WERI-Rb-1 (cell line): Measurements from ENCODE around the gene PIEZO1.

Source experiments
- DNase-seq: peaks from one replicate; pipeline ENCODE4 v3.0.0-alpha.2; 2020
- H3K27ac ChIP-seq: fragments of 250-450 bp; sonication (Bioruptor Pico); 2 replicates; pipeline ENCODE4 v1.5.1; 2020; ENCODE audit warnings: mild to moderate bottlenecking, moderate library complexity
- H3K27me3 ChIP-seq: fragments of 250-450 bp; sonication (Bioruptor Pico); 2 replicates; pipeline ENCODE4 v1.5.1; 2021; ENCODE audit warnings: mild to moderate bottlenecking, low read depth, moderate library complexity; ENCODE audit not compliant: insufficient read depth, severe bottlenecking
- H3K36me3 ChIP-seq: fragments of 250-450 bp; sonication (Bioruptor Pico); 2 replicates; pipeline ENCODE4 v1.5.1; 2020; ENCODE audit warnings: mild to moderate bottlenecking, moderate library complexity
- H3K4me3 ChIP-seq: 2 replicates; pipeline ENCODE4 v1.5.1; 2011; ENCODE audit warnings: low read depth, mild to moderate bottlenecking, control low read depth, low read length
- H3K9me3 ChIP-seq: fragments of 250-450 bp; sonication (Bioruptor Pico); 2 replicates; pipeline ENCODE4 v1.5.1; 2021; ENCODE audit warnings: mild to moderate bottlenecking, moderate library complexity; ENCODE audit not compliant: severe bottlenecking
- TF ChIP-seq, protein P1 (sequence below): IDR thresholded peaks from 2 replicates; pipeline ENCODE4 v1.5.1; 2011; ENCODE audit warnings: low read depth, mild to moderate bottlenecking, control low read depth, inconsistent platforms, low read length

PIEZO1 gene

DNA sequence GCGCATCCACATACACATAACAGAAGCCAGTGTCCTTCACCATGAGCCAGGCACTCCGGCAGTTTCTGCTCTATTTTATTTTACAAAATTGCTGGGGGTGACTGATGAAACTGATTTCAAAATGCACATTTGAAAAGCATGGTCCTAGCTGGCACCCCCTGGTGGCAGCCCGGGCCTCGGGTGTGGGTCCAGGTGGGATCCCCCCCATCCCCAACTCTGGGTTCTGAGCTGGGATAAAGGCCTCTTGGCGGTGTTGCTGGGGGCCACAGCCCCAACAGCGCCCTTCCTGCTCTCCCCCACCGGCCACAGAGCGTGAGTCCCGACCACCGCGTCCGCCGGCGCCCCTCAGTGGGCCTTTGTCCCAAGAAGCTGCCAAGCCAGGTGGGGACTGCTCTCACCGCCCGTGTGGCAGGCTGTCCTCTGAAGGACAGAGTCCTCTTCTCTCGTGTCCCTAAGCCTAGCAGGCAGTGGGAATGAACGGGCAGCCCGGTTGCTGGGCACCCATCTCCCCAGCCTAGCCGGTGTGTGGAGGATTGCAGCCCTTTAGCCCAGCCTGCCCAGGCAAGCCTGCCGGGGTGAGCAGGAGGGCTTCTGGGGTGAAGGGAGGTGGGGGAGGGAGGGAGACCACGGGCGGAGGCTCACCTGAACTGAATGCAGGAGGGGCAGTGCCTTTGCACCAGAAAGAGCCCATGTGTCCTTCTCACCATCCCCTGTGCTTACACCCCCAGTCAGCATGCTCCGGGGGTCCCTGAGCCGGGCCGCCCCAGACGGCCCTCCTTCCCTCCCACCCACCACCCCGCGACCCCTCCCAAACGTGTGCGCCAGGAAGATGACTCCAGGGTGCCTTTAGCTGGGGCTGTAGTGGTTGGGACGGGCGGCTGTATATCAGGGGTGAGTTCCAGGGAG, 99.6 kb downstream of the PIEZO1 start:
- TF ChIP-seq, protein P1, sequence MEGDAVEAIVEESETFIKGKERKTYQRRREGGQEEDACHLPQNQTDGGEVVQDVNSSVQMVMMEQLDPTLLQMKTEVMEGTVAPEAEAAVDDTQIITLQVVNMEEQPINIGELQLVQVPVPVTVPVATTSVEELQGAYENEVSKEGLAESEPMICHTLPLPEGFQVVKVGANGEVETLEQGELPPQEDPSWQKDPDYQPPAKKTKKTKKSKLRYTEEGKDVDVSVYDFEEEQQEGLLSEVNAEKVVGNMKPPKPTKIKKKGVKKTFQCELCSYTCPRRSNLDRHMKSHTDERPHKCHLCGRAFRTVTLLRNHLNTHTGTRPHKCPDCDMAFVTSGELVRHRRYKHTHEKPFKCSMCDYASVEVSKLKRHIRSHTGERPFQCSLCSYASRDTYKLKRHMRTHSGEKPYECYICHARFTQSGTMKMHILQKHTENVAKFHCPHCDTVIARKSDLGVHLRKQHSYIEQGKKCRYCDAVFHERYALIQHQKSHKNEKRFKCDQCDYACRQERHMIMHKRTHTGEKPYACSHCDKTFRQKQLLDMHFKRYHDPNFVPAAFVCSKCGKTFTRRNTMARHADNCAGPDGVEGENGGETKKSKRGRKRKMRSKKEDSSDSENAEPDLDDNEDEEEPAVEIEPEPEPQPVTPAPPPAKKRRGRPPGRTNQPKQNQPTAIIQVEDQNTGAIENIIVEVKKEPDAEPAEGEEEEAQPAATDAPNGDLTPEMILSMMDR = peak; percentile 52
- Histone ChIP-seq H3K36me3 (no peaks in the 10 kb centered on the region), H3K9me3 (no peaks in the 10 kb centered on the region), H3K4me3 (peak overlapping the region; percentile 51), H3K27ac (no peak overlapping the region), H3K27me3 (no peaks in the 10 kb centered on the region)
- peak; percentile 31 for DNase-seq

GRCh38 chr16:88684569-88685155, 100.4 kb downstream of the PIEZO1 start:
- Histone ChIP-seq H3K36me3 (no peaks in the 10 kb centered on the region), H3K4me3 (no peak overlapping the region), H3K27ac (no peak overlapping the region), H3K9me3 (no peaks in the 10 kb centered on the region), H3K27me3 (no peaks in the 10 kb centered on the region)
- no peak for DNase-seq
- TF ChIP-seq, protein P1 = no peak

DNA sequence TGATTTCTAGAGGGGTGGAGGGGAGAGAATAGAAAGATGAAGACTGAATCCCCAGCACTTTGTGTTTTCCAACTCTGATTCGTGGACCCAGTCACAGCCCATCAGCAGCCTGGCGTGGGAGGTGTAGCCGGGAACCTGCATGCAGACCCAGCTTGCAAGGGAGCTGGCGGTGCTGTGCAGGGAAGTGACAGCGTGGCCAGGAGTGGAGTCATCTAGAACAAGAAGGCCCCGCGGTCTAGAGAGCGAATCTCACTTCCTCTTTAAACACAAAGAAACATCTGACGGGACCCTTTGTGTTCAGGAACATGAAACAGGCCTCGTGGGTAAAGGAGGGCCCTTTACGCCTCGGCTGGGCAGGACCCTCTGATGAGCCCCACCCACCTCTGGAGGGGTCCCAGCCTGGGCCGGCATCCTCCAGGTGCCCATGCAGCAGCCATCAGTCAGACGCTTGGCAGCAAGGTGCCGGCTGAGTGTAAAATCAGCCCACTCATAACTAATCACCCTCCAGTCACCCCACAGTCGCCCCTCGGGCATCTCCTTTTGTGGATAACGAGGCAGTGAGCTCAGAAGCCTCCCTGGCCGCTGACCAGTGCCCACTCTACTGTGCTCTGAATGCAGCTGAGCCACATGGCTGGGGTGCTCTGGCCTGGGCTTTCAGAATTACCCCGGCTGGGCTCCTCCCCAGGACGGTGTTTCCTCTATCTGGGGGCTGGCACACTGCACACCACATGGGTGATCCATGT, 103.1 kb downstream of the PIEZO1 start:
- Histone ChIP-seq H3K9me3 (no peaks in the 10 kb centered on the region), H3K27ac (no peak overlapping the region), H3K36me3 (no peaks in the 10 kb centered on the region), H3K4me3 (no peak overlapping the region), H3K27me3 (no peaks in the 10 kb centered on the region)
- no peak for DNase-seq
- TF ChIP-seq, protein P1 = no peak

- H3K27me3 ChIP-seq = no peaks in the 10 kb centered on the region
- no peak for DNase-seq
- no peak overlapping the region for H3K27ac ChIP-seq
- TF ChIP-seq, protein P1 = peak; percentile 35
- H3K9me3 ChIP-seq = no peaks in the 10 kb centered on the region
- H3K36me3 ChIP-seq = no peaks in the 10 kb centered on the region
- no peak overlapping the region for H3K4me3 ChIP-seq
These were observed 103.8 kb downstream of the PIEZO1 start for GRCh38 chr16:88681084-88681680.

DNA sequence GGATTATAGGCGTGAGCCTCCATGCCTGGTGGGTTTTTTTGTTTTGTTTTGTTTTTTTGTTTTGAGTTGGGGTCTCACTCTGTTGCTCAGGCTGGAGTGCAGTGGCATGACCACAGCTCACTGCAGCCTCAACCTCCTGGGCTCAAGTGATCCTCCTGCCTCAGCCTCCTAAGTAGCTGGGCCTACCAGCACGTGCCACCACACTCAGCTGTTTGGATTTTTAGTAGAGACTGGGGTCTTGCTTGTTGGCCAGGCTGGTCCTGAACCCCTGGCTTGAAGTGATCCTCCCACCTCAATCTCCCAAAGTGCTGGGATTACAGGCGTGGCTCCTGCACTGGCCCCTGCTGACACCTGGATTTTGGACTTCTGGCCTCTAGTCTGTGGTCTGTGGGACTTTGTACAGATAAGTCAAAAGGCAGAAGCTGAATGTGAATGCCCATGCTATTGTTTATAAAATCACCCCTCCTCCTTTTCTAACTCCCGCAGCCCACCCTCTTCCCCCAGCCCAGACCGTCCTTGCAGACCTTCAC, 104.4 kb downstream of the PIEZO1 start:
- Histone ChIP-seq H3K27me3 (no peaks in the 10 kb centered on the region), H3K4me3 (no peak overlapping the region), H3K9me3 (no peaks in the 10 kb centered on the region), H3K36me3 (no peaks in the 10 kb centered on the region), H3K27ac (no peak overlapping the region)
- DNase-seq = no peak
- TF ChIP-seq, protein P1 = no peak
